HG03175 (cell line): ENCODE results near the gene KCNAB1.
"Not testable (repeated sequence)": the region's sequence is repeated elsewhere in the genome, so short reads cannot be mapped to it uniquely, and the experiment has no call there.

Source experiments
- ATAC-seq: cut with Tn5 transposase; IDR thresholded peaks from one replicate; pipeline ENCODE4 v1.9.1; 2021; ENCODE audit warnings: mild to moderate bottlenecking, moderate library complexity; ENCODE audit not compliant: unreplicated experiment

The KCNAB1 gene

GRCh38 chr3:156135921-156136638, 15.7 kb downstream of the KCNAB1 start:
- ATAC-seq, result no peak

DNA sequence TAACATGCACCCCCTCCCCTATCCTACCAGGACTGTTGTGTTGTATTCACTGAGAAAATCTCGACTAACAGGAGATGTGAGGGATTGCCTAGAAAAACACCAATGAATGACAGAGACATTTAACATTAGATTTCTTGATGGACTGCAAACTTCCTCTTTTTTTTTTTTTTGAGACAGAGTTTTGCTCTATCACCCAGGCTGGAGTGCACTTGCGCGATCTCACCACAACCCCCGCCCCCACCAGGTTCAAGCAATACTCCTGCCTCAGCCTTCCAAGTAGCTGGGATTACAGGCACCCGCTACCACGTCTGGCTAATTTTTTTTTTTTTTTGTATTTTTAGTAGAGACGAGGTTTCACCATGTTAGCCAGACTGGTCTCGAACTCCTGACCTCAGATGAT, 17.0 kb downstream of the KCNAB1 start:
- ATAC-seq, result not testable (repeated sequence)

- no peak for ATAC-seq
These were observed 19.7 kb downstream of the KCNAB1 start for GRCh38 chr3:156140001-156140595.

- ATAC-seq, result no peak
These were observed 22.3 kb downstream of the KCNAB1 start for GRCh38 chr3:156142702-156143101.

GRCh38 chr3:156143136-156143535, 22.8 kb downstream of the KCNAB1 start:
- no peak for ATAC-seq

DNA sequence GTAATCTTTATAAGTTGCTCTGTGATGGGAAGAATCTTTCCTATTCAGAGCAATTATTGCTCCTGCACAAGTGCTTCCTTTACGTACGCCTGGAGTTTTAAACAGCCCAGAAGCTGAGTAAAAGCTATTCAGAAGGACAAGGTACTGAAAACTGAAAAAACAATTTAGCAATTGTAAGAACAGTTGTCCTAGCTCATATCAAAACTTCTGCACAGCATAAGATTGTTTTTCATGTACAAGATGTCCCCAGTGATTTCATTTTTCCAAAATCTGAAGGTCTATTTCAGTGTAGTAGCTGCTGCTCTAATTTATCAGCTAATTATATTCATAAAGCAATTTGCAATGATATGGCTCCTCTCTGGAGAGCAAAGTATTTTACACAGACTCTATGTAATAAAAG, 23.7 kb downstream of the KCNAB1 start:
- ATAC-seq, result no peak

- ATAC-seq, result no peak
These were observed 25.5 kb downstream of the KCNAB1 start for GRCh38 chr3:156145866-156146265.

DNA sequence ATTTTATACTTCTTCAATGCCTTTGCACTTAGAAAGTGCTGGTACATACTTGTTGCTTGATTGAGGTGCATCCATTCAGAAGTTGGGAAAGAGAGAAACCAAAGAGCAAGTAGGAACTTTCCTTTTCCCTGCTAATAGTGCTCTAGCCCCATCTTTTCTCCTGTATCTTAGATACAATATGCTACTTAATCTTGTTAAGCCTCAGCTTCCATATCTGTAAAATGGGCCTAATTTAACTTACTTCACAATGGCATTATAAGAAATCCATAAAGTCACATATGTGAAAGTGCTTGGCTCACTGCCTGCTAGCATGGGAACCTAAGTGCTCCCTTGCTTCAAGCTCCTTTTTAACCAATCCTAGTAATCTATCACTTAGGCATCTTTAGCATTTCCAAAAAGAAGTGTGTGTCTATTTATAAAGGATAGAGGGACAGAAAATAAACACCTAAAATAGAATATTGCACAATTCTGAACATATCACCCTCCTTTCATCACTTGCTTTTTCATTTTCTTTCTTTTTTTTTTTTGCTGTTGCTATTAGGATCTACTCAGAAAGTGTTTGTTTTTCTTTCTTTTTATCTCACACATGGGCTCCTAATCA, 28.1 kb downstream of the KCNAB1 start:
- ATAC-seq, result no peak

DNA sequence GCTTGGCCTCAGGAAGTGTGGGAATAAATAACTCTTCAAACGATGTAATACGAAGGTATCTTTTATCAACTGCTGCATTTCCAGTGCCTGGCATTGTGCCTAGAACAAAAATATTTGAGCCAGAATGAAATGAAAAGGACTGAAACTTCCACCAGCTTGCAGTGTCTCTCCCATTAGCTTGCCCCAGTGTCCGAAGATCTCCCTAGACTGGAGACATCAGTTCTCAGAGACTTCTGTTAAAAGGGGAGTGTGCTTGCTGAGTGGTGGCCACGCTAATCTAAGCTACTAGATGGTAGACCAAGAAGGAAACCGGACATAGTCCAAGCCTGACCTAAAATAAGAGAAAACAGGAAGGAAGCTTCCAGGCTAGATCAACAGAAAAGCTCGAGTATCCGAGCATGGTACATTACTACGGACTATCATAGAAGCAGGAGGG, 28.6 kb downstream of the KCNAB1 start:
- ATAC-seq, result peak; percentile 37

GRCh38 chr3:156149876-156150275, 29.5 kb downstream of the KCNAB1 start:
- ATAC-seq, result no peak

DNA sequence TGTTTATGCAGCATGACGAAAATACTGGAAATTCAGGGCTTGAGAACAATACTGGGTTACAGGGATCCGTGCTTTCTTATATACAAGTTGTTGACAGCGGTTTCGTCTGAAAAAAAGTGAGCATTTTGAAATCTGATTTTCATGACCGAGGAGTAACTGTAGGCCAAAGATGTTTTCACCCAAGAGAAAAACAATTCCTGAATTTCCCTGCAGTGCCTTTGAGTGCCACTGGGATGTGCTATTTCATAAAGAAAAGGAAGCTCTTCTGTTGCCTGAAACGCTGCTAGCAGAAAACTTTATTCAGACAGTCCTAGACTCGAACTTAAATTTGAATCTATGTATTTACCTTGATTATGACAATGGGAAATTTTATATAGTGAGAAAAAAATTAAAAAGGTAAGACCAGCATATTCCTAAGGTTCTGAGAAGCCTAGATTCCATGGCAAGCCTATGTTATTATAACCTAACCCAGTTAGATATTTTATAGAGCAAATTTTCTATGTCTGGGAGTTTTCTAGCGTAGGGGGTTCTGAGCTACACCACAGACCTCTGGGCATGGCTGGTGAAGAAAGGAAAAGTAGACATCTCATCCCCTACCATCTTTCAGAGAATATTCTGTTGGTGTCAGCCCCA, 30.2 kb downstream of the KCNAB1 start:
- peak; percentile 53 for ATAC-seq

DNA sequence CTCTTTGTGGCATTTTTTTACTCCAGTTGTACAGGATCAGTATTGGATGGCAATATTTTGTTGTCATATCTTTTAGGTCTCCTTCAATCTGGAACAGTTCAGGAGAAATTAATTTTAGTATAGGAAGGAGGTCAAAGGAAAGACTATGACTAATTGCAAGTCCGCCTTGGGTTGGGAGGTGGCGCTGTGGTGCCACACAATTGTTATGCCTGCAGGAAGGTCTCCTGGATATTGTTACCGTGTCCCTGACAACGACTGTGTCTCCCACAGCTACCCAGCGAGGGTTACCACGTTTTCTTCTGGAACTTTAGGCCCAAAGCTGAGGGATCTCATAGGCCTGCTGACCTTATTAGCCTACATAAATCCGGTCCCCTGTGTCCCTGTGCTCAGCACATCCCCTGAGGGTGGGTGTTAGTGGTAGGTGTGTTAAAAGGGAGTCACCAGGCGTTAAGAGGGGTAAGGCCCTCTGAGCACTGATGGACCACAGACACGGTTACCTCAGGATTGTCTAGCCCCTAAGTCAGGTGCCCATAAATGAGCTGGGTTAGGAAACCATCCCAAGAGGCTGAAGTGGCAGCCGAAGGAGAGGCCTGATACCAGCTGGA, 31.5 kb downstream of the KCNAB1 start:
- ATAC-seq, result peak; percentile 48

DNA sequence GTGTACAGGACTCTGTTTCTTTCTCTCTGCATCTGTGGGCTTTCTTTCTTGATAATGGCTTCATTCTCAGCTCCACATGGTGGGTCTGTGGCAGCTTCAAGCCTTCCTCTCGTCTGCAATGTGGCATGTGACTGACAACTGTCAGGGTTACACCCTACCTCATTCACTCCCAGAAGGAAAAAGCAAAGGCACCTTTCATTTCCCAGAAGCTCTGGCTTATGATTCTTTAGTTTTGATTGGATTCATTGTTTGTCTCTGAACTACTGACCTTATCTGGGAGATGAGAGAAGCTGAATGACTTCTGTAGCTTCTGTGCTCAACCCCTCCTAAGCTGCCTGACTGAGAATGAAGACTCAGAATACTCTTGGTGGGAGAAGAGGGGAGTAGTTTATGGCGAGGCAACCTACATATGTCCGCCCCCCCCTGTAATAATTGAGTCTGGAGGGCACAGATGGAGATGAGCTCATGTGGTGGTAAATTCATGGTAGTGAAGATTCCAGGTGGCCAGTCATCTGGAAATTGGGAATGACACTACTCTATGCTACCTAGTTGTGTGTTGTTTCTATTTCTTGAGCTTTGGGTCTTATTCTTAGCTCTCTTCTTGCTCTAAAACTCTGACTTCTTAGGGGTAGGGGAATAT, 38.4 kb downstream of the KCNAB1 start:
- no peak for ATAC-seq

DNA sequence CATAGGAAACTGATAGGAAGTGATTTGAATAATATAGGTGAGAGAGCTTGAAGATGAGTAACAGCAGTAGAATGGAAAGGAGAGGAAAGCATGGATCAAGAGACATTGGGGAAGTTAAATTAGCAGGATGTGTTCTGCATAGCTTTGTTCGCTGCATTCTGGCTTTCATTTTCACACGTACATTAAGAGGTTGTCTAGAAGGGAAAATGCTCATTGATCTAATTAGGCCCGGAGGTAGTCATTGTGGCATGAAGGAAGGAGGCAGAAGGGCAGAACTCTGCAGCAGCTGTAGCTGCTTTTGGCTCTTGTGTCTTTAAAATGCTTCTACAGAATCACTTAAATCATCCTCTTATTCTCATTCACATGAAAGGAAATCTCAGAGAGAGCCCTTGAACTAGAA, 40.3 kb downstream of the KCNAB1 start:
- peak; percentile 70 for ATAC-seq

- no peak for ATAC-seq
These were observed 40.8 kb downstream of the KCNAB1 start for GRCh38 chr3:156161172-156161571.

DNA sequence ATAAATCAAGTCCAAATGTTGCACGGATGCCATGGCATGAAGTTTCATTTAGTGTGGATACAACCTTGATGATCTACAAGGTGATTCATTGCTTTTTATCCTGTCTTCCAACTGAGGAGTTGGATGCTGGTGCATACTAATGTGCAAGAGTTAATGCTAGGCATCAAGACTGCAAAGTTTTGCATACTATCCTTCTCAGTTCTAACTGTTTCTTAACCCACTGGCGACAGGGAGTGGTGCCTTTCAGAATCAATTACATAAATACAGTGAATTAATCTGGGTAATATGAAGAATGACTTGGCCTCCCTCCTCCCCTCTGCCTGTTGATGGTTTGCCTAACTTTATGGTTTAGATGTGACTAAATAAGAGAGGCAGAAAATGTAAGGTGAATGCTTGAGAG, 43.5 kb downstream of the KCNAB1 start:
- ATAC-seq, result no peak

DNA sequence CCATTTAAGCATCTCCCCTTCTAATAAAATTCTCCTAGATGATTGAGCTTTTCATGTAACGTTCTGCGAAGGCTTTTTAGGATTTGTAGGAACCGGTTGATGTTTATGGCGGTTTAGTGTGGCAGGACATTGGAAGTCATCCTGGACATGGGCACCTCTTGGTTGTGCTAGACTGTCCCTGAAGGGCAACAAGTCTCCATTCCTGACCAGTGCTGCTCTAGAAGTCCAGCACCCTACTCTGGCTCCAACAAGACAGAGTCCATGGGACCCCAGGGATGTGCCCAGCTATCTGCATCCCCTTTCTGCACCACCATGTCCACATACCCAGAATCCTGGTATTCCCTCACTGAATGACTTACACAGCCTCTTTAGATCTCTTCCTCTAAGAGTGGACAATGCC, 46.4 kb downstream of the KCNAB1 start:
- ATAC-seq, result no peak

DNA sequence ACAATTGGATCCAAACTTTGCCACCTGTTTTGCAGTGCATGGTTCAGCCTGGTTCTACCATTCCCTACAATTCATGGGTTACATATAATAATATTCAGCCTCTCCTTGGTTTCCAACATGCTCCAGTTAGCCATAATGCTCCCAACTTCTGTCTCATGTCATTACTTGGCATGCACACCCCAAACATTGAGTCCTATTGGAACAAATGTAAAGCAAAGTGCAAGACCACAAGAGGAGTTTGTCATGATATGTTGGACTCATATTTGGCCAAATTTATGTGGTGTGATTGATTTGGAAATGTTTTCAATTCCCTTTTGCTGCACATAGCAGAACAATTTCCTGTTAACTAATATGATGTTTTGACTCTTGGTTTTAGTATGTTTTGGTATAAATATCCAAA, 50.2 kb downstream of the KCNAB1 start:
- no peak for ATAC-seq

GRCh38 chr3:156171281-156172267, 51.2 kb downstream of the KCNAB1 start:
- ATAC-seq, result no peak

DNA sequence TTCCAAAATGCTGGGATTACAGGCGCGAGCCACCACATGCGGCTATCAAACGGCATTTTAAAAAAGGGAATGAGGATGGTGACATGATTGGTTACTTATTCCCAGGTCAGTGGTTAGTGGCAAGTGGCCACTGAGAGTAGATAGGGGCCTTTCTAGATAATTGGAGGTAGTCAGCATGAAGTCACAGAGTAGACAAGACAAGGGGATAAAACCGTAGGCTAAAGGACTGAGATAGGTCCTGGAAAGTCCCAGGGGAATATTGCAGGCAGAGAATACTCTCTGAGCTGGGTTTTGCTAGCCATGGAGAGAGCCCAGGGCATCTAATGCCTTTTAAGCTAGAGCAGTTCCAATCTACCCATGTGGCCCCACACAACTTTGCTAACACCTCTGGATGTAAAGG, 52.2 kb downstream of the KCNAB1 start:
- ATAC-seq, result no peak
